Cardiac muscle cell (in vitro differentiated cells and primary cell): ENCODE results near the gene PAQR8. TPM values are rescaled to one million over a fixed set of nuclear protein-coding genes. Genes with fewer than 3 reads are reported as not detected.

Experiments
- DNase-seq, 2 donors: peaks; one replicate each; pipeline versions ENCODE4 v3.0.0 to v3.0.0-alpha.2; 2010 to 2017; ENCODE audit warnings: low read depth in 1 of 2, low spot score in 1 of 2
- H3K27ac ChIP-seq: fragments of 200-600 bp; sonication (generic); 2 replicates; pipeline ENCODE4 v1.5.1; 2016
- H3K27me3 ChIP-seq: fragments of 200-600 bp; sonication (generic); 2 replicates; pipeline ENCODE4 v1.6.0; 2016; ENCODE audit warnings: control low read depth
- H3K36me3 ChIP-seq: fragments of 200-600 bp; sonication (generic); 2 replicates; pipeline ENCODE4 v1.5.1; 2016; ENCODE audit warnings: control low read depth
- H3K4me1 ChIP-seq: fragments of 200-600 bp; sonication (generic); 2 replicates; pipeline ENCODE4 v1.8.1; 2017; ENCODE audit warnings: low read depth, mild to moderate bottlenecking, mixed run types
- H3K4me3 ChIP-seq: fragments of 200-600 bp; sonication (generic); 2 replicates; pipeline ENCODE4 v1.5.1; 2016; ENCODE audit warnings: mild to moderate bottlenecking
- H3K9me3 ChIP-seq: fragments of 200-600 bp; sonication (generic); 2 replicates; pipeline ENCODE4 v1.5.1; 2017; ENCODE audit warnings: low read depth, mild to moderate bottlenecking, control low read depth
- polyA plus RNA-seq: library from polyadenylated mRNA; unstranded; fragments of >200 nt; fragmentation: Nextera tagmentation; extraction: Ambion mirVana; gene quantifications from 2 replicates; pipeline ENCODE4 v1.2.1, GENCODE V29; 2016
- total RNA-seq: library from RNA; depleted of rRNA; stranded (reverse); fragments of >200 nt; gene quantifications from 2 replicates; pipeline ENCODE4 v1.2.3, GENCODE V29; 2016
- TF ChIP-seq, protein P1 (sequence below): IDR thresholded peaks from 2 replicates; pipeline ENCODE4 v1.5.1; 2012; ENCODE audit warnings: low read depth, mild to moderate bottlenecking, low read length

PAQR8 gene
- total and polyA plus RNA-seq, 2 experiments from 2014 or later = 15.5 to 16.8 TPM

DNA sequence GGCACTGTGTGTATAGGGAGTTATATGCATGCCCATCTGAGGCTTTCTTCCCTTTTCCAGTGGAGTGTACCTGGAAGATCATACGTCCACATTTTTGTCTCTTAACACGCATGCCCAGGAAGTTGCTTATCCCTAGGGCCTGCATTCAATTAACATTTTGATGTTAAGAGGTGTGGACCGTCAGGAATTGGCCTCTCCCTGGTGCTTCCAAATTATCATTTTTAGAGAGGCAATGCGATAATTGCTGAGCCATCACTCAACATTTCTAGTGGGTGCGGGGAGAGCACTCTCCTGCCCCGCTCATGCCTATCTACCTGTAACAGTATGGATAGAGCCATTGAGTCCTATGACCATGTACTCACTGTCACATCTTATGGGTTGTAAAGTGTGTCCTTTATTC lies 37.8 kb upstream of the PAQR8 start:
- Histone ChIP-seq H3K4me3 (no peak overlapping the region), H3K36me3 (no peaks in the 10 kb centered on the region), H3K4me1 (peaks cover 9% of the 10 kb centered on the region), H3K9me3 (no peaks in the 10 kb centered on the region), H3K27me3 (no peaks in the 10 kb centered on the region), H3K27ac (no peak overlapping the region)
- DNase-seq = no peak
- TF ChIP-seq, protein P1, sequence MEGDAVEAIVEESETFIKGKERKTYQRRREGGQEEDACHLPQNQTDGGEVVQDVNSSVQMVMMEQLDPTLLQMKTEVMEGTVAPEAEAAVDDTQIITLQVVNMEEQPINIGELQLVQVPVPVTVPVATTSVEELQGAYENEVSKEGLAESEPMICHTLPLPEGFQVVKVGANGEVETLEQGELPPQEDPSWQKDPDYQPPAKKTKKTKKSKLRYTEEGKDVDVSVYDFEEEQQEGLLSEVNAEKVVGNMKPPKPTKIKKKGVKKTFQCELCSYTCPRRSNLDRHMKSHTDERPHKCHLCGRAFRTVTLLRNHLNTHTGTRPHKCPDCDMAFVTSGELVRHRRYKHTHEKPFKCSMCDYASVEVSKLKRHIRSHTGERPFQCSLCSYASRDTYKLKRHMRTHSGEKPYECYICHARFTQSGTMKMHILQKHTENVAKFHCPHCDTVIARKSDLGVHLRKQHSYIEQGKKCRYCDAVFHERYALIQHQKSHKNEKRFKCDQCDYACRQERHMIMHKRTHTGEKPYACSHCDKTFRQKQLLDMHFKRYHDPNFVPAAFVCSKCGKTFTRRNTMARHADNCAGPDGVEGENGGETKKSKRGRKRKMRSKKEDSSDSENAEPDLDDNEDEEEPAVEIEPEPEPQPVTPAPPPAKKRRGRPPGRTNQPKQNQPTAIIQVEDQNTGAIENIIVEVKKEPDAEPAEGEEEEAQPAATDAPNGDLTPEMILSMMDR = no peak

DNA sequence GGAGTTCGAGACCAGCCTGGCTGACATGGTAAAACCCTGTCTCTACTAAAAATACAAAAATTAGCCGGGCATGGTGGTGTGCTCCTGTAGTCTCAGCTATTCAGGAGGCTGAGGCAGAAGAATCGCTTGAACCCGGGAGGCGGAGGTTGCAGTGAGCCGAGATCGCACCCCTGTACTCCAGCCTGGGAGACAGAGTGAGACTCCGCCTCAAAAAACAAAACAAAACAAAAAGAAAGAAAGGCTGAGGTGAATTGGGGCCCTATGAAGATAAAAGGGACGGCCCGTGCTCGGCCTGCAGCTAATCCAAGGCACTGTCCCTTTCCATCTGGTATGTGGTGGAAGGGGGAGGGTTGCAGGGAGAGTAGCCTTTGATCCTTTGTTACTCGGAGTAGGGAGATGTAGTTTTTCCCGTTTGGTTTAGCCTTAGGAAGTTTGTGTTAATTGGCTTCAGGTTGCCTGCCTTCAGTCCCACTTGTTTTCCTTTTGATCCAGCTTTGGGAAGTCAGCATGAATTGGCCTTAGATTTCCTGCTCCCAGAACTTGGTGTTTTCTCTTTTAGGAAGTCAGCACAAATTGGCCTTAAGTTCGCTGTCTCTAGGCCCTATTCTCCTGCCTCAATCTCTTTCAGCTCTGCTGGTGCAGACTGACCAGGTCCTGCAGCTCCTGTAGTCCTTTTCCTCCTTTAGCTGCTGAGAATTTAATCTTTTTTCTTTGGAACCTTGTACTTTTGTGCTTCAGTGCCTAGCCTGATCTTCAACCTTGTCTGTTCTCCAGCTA lies 36.1 kb upstream of the PAQR8 start:
- no peak overlapping the region for H3K27ac ChIP-seq
- TF ChIP-seq, protein P1 = no peak
- H3K9me3 ChIP-seq = no peaks in the 10 kb centered on the region
- peak in 1 of 2 donors; percentile 27 for DNase-seq
- H3K27me3 ChIP-seq = no peaks in the 10 kb centered on the region
- no peak overlapping the region for H3K4me3 ChIP-seq
- no peaks in the 10 kb centered on the region for H3K36me3 ChIP-seq
- H3K4me1 ChIP-seq = peaks cover 9% of the 10 kb centered on the region

DNA sequence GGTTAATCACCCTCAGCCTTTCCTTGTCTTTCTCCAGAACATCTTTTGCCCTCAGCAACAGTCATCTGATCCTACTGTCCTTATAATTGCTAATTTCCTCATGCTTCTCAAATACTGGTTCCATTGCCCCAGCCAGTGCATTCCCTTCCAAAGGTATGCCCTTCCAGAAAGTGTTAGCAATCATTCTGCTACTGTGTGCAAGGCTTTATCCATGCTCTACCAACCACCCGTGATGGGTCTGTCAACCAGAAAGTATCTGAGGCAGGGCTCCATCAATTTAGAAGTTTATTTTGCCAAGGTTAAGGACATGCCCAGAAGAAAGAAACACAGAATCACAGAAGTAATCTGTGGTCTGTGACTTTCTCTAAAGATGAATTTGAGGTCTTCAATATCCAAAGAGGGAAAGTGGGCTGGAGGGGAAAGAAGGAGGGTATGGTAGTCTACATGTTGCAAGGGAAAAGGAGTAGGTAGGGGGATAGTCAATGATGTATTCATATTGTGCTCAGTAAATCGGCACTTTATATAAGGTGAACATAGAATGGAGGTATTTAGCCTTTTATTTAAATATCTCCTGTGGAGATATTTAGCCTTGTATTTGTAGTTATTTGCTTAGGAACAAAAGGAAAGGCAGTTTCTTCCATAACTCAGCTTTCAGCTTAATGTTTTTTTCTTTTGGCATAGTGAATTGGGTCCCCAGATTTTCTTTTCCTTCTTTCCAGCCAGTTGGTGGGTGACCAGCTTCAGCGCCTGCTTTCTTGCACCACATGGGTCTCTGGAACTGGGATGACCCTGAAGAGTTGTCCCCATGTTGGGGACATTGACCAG lies 35.2 kb upstream of the PAQR8 start:
- no peak for DNase-seq
- Histone ChIP-seq H3K4me1 (peaks cover 9% of the 10 kb centered on the region), H3K9me3 (no peaks in the 10 kb centered on the region), H3K4me3 (no peak overlapping the region), H3K36me3 (no peaks in the 10 kb centered on the region), H3K27ac (no peak overlapping the region), H3K27me3 (no peaks in the 10 kb centered on the region)
- TF ChIP-seq, protein P1 = no peak

DNA sequence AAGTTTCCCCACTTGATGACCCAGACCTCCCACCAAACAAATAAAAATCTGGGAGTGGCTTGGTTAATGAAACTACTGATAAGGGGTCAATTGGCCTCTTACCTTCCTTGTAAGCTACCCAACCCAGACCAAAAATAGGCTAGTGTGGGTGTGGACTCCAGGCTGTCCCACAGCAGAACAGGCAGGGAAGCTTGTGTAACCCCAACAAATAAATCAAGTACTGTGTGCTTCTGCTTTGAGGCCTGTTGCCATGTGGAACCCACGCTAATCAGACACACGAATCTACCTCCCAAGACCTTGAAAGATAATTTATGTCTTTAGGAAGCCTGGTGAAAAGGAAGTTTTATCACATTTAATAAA lies 33.7 kb upstream of the PAQR8 start:
- Histone ChIP-seq H3K27me3 (no peaks in the 10 kb centered on the region), H3K4me1 (peaks cover 9% of the 10 kb centered on the region), H3K4me3 (no peak overlapping the region), H3K9me3 (no peaks in the 10 kb centered on the region), H3K36me3 (no peaks in the 10 kb centered on the region), H3K27ac (no peak overlapping the region)
- TF ChIP-seq, protein P1 = no peak
- no peak for DNase-seq

DNA sequence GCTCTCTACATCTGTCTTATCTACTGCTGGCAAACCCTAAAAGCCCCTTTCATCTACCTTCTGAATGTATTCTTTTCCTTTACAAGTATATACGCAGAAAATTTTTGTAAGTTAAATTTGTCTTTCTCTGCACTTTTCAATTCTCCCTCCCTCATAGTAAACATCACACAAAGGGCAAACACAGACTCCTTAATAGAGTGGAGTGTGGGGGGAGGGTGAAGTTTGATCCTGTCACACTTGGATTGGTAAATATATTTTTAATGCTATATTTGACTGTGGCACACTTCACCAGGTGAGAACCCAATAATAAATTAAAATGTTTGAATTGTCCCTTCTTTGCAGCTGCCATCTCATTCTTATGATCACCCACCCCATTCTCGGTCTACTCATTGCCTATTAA lies 33.2 kb upstream of the PAQR8 start:
- no peak for DNase-seq
- TF ChIP-seq, protein P1 = no peak
- H3K4me3 ChIP-seq = no peak overlapping the region
- no peaks in the 10 kb centered on the region for H3K27me3 ChIP-seq
- no peaks in the 10 kb centered on the region for H3K9me3 ChIP-seq
- peaks cover 9% of the 10 kb centered on the region for H3K4me1 ChIP-seq
- H3K27ac ChIP-seq = no peak overlapping the region
- no peaks in the 10 kb centered on the region for H3K36me3 ChIP-seq
